Posterior cingulate gyrus (tissue), 11 donors: ENCODE results near the gene GLB1L3.

Experiments used
- DNase-seq, 10 donors: peaks; one replicate each; pipeline versions ENCODE4 v3.0.0 to v3.0.0-alpha.2; 2020 to 2021; ENCODE audit warnings: mixed read lengths in 3 of 10
- intact Hi-C: fragments of 100-400 bp; cut with DNase I; formaldehyde crosslinking; loops from one replicate; pipeline ENCODE4 v1.15.1; 2023

The GLB1L3 gene

GRCh38 chr11:134357545-134357839, 81.3 kb downstream of the GLB1L3 start:
- DNase-seq: peak in 3 of 10 donors; percentile 4 to 71 (median 66)
- intact Hi-C loops: no loop called here

DNA sequence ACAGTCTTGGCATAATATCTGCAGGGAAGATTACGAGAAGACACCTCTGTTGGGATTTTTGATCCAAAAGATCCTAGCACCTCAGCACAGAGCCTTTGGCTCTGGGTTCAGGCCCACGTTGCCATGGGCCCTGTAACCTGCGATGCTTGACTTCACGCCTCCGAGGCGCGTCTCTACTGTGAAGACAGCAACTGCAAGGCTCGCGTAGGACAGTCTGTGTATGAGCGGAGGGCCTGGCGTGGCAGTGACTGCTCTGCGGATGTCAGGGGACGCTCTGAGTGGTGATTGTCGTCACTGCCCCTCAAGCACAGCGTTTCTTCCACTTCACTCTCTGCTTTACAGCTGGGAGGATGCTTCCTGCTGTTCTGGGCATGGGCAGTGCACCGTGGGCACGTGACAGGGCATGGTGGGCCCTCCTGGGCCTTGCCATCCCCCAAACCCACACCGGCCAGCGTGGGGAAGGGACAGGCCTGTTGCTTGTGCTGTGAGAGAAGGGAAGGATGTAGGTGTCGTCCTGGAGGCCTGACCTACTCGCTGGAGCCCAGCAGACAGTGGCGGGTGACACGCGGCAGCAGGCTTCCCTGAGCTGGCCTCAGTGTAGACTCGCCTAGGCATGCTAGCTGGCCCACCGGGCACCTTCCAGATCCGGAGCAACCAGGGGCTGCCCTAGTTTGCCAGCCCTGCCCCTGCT, 82.1 kb downstream of the GLB1L3 start:
- DNase-seq: peak in 4 of 10 donors; percentile 9 to 79 (median 34)
- intact Hi-C loops: no loop called here

DNA sequence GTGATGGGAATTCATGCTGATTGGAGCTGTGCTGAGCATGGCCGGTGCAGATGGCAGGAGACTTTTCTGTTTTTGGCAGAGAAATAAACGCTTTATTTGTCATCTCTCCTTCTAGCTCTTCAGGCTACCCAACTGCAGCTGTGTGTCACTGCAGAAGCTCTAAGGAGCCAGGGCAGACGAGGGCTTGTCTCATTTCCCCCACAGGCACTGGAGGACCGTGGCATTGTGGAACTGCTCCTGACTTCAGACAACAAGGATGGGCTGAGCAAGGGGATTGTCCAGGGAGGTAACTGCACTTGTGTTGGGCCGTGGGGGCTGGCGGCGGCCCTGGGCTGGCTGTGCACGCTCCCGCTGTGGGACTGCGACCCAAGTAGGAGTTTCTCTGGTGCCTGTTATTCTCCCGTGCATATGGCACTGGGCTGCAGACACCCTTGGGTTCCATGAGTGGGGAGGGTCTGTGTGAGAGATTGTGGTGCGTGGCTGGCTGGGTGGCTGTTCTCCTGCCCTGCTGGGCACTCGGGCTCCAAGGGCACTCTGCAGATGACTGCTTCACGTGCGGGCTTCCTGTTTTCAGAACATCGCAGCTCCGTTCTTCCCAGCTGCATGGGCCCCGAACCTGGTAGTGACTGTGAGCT, 82.8 kb downstream of the GLB1L3 start:
- intact Hi-C loops: no loop called here
- peak in 4 of 10 donors; percentile 7 to 83 (median 38) for DNase-seq

DNA sequence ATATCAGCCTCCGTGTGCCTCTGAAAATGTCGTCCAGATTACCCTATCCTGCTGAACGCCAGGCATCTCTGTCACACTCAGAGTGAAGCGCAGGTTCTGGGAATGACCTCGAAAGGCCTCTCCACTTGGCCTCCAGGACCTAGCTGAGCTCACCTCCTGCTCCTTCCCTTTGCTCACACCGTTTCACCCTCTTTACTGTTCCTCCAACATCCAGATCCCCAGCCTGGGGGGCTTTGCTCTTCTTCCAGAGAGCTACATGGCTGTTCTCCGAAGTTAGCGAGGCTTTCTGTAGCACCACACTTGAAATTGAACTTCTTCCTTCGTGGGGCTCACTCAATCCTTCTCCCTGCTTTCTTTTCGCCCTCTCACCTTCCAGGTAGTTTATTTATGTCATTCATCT, 83.5 kb downstream of the GLB1L3 start:
- DNase-seq: peak in 3 of 10 donors; percentile 2 to 30 (median 12)
- intact Hi-C loops: loop anchor here (1.0 to 5.0 kb wide), 2 partner anchors 276 to 508 kb away; no protein-coding TSS in a partner anchor

- peak; percentile 81 to 99 (median 92) for DNase-seq
- intact Hi-C loops: loop anchor here (1.0 to 5.0 kb wide), 2 partner anchors 275 to 507 kb away; no protein-coding TSS in a partner anchor
These were observed 84.1 kb downstream of the GLB1L3 start for GRCh38 chr11:134360050-134360835.

GRCh38 chr11:134361661-134362060, 85.5 kb downstream of the GLB1L3 start:
- intact Hi-C loops: loop anchor here (5.0 kb wide), 1 partner anchor 506 kb away; no protein-coding TSS in a partner anchor
- DNase-seq: peak in 4 of 10 donors; percentile 7 to 80 (median 66)

DNA sequence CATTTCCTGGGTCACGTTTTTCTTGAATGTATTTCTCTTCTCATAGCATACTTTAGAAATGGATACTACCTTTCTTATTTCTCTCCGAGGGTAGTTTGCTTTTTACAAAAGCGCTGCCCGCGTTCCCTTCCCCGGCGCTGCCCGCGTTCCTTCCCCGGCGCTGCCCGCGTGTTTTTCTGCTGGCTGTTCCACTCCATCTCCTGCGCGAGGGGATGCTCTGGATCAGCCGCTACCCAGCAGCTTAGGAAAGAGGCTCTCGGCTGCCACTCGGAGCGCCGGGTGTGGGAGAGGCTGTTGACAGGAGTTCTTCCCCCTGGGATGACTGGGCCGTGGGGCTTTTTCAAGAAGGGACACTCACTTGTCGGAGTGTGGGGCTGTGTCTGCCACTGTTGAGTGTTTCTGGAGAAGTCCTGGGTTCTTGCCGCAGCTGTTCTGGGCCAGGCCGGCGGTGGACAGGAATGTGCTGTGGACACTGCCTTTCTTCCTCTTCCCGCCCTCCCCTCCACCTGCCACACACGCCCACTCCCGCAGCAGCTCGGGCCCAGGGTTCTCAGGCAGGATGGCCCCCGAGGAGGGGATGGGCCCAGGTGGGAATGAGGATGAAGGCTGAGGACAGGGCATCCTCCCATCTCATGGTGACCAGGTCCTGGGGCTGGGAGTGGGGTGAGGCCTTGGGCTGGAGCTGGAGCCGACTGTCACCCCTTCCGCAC, 86.2 kb downstream of the GLB1L3 start:
- intact Hi-C loops: loop anchor here (5.0 kb wide), 1 partner anchor 505 kb away; no protein-coding TSS in a partner anchor

DNA sequence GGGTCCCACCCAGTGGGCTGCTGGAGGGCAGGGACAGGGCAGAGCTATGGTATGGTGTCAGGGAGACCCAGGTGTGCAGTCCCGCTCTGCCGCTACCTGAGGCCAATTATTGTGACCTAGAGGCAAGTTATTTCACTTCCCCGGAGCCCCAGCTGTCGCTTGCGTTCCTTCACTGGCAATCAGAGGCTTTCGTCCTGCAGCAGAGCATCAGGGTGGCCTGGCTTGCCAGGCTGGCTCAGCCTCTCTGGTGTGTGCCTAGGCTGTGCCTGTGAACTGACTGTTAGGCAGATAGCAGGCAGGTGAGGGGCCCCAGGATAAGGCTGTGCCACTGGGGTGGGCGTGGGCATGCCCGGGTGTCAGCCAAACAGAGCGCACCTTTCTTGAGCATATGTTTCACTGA, 87.0 kb downstream of the GLB1L3 start:
- DNase-seq: peak in 3 of 10 donors; percentile 36 to 56 (median 44)
- intact Hi-C loops: loop anchor here (5.0 kb wide), 1 partner anchor 504 kb away; no protein-coding TSS in a partner anchor

More for the DNA sequence above, 86.2 kb downstream of the GLB1L3 start:
- DNase-seq: peak in 4 of 10 donors; percentile 7 to 76 (median 48)

GRCh38 chr11:134363592-134363991, 87.4 kb downstream of the GLB1L3 start:
- peak in 2 of 10 donors; percentile 10 to 60 for DNase-seq
- intact Hi-C loops: loop anchor here (5.0 kb wide), 1 partner anchor 504 kb away; no protein-coding TSS in a partner anchor

DNA sequence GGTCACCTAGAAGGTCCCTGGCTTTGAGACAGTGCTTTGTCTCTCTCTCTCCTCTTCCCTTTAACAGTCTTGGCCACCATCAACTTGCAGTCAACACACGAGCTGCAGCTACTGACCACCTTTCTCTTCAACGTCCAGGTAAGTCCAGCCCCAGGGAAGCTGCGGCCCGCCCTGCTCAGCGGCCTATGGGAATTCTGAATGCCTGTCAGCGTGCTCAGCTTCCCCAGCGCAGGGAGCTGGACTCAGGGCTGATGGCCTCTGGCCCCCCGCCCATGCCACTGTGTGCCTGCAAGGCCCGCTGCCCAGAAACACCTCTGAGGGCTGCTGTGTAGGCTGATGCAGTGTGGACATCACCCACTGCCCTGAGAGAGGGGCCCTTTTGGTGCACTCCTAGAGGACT, 88.1 kb downstream of the GLB1L3 start:
- peak in 4 of 10 donors; percentile 4 to 80 (median 52) for DNase-seq
- intact Hi-C loops: loop anchor here (5.0 kb wide), 1 partner anchor 503 kb away; no protein-coding TSS in a partner anchor

DNA sequence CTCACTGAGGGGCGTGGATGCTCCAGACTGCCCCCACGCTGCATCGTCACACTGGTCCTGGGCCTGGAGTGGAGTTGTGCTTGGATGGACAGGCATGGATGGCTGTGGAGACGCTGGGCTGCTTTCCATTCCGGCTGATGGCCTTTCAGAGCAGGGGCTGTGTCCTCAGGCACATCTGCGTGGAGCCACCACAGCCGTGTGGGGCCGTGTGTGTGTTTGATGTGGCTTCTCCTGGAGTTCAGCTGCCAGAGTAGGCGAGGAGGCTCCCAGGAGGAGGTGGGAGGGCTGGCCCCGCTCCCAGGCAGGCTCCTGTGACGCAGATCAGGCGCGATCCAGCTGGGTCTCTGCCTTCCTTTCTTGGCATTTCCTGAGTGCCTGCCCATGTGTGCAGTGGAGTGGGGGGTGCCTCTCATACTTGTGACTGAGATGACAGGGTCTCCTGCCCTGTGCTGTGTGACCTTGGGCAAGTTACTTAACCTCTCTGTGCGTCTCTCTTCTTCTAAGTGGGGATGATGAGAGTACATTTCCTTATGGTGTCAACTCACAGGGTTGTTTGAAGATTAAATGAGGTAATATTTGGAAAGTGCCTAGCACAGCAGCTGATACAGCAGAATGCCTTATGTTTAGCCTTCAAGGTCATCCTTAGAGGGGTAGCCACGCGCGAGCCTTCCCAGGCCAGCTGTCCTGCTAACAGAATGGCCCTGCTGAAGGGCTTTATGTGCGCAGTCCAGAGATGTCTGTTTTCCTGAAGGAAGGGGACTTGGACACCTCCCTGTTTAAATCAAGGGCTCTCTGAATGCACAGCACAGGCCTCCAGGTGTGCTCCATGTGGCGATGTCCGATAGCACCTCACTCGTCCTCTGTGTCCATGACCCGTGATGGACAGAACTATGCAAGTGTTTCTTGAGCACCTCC, 89.1 kb downstream of the GLB1L3 start:
- peak in 9 of 10 donors; percentile 29 to 95 (median 70) for DNase-seq
- intact Hi-C loops: no loop called here

GRCh38 chr11:134366254-134366653, 90.1 kb downstream of the GLB1L3 start:
- DNase-seq: peak in 1 of 10 donors; percentile 2
- intact Hi-C loops: no loop called here

- DNase-seq: peak in 5 of 10 donors; percentile 8 to 76 (median 57)
- intact Hi-C loops: no loop called here
These were observed 91.6 kb downstream of the GLB1L3 start for GRCh38 chr11:134367781-134368180.
